GM13977 (cell line): ENCODE measurements around the gene TLE6.
"Not testable (repeated sequence)": the region's sequence is repeated elsewhere in the genome, so short reads cannot be mapped to it uniquely, and the experiment has no call there.

Experiments
- DNase-seq: peaks from one replicate; pipeline ENCODE4 v3.0.0; 2012; ENCODE audit warnings: low spot score
- CTCF ChIP-seq: IDR thresholded peaks from 2 replicates; pipeline ENCODE4 v1.5.1; 2012; ENCODE audit warnings: mild to moderate bottlenecking, control low read depth; ENCODE audit not compliant: insufficient read depth; ENCODE audit errors: extremely low read depth, missing control alignments
- in situ Hi-C: fragments of 300-500 bp; cut with MboI; formaldehyde crosslinking; loops from one replicate; pipeline ENCODE4 v1.12.0; 2022; ENCODE audit warnings: low sequenced_read_pairs, low pct_unique_long_range_greater_than_20kb, mixed read lengths, inconsistent platforms; ENCODE audit not compliant: unreplicated experiment

Gene TLE6

GRCh38 chr19:2987797-2988196 lies 10.4 kb downstream of the TLE6 start:
- no peak for TF ChIP-seq CTCF
- in situ Hi-C loops = no loop called here
- DNase-seq = no peak

GRCh38 chr19:2988568-2988967 lies 11.2 kb downstream of the TLE6 start:
- DNase-seq = no peak
- TF ChIP-seq CTCF = no peak
- in situ Hi-C loops = no loop called here

- in situ Hi-C loops = no loop called here
- DNase-seq = no peak
- no peak for TF ChIP-seq CTCF
These were observed 12.0 kb downstream of the TLE6 start for GRCh38 chr19:2989236-2989946.

GRCh38 chr19:2992333-2992732 lies 15.0 kb downstream of the TLE6 start:
- in situ Hi-C loops = not testable (repeated sequence)

GRCh38 chr19:2992958-2993357 lies 15.6 kb downstream of the TLE6 start:
- no peak for DNase-seq
- TF ChIP-seq CTCF = no peak
- in situ Hi-C loops = no loop called here

More at GRCh38 chr19:2992333-2992732, 15.0 kb downstream of the TLE6 start:
- not testable (repeated sequence) for DNase-seq

- no peak for DNase-seq
- in situ Hi-C loops = no loop called here
- TF ChIP-seq CTCF = no peak
These were observed 16.2 kb downstream of the TLE6 start for GRCh38 chr19:2993579-2993978.

GRCh38 chr19:2994588-2995131 lies 17.3 kb downstream of the TLE6 start:
- in situ Hi-C loops = no loop called here
- DNase-seq = no peak
- no peak for TF ChIP-seq CTCF
